Ovary (tissue), 9 donors: ENCODE data around the gene YLPM1. TPM values are rescaled to one million over a fixed set of nuclear protein-coding genes. Genes with fewer than 3 reads are reported as not detected.
A peak's percentile ranks its signal among the peaks of the same experiment; 100 is the strongest.

Source experiments
- DNase-seq, 5 donors: peaks; one replicate each; pipeline ENCODE4 v3.0.0-alpha.2; 2019 to 2020
- H3K27ac ChIP-seq, 2 donors: fragments of 200-600 bp; one replicate each; pipeline versions ENCODE4 v1.5.1 to v1.8.0; 2019 to 2022
- H3K27me3 ChIP-seq: fragments of 200-600 bp; one replicate; pipeline ENCODE4 v1.8.0; 2022
- H3K36me3 ChIP-seq: fragments of 200-600 bp; sonication (generic); one replicate; pipeline ENCODE4 v1.5.1; 2019
- H3K4me1 ChIP-seq: one replicate; pipeline ENCODE4 v1.8.1; 2013; ENCODE audit warnings: mild to moderate bottlenecking, moderate library complexity; ENCODE audit not compliant: insufficient read depth
- H3K4me3 ChIP-seq: fragments of 200-600 bp; sonication (generic); one replicate; pipeline ENCODE4 v1.5.1; 2017
- H3K9me3 ChIP-seq, 2 donors: fragments of 200-600 bp in 1 of 2; sonication (generic) in 1 of 2; one replicate each; pipeline versions ENCODE4 v1.5.1 to v1.8.1; 2013 to 2019; ENCODE audit warnings: mild to moderate bottlenecking in 1 of 2, moderate library complexity in 1 of 2
- CTCF ChIP-seq, 3 donors: fragments of 450-650 bp in 2 of 3; fragments of 200-600 bp in 1 of 3; IDR thresholded peaks; one replicate each; pipeline versions ENCODE4 v1.5.1 to v1.8.0; 2016 to 2022; ENCODE audit warnings: antibody characterized with exemption in 3 of 3, mild to moderate bottlenecking in 1 of 3
- EP300 ChIP-seq: sonication (generic); formaldehyde crosslinking; IDR thresholded peaks from one replicate; pipeline ENCODE4 v1.6.1; 2017; ENCODE audit warnings: antibody characterized with exemption
- POLR2A ChIP-seq: fragments of 450-650 bp; IDR thresholded peaks from one replicate; pipeline ENCODE4 v1.6.1; 2017; ENCODE audit warnings: antibody characterized with exemption, mild to moderate bottlenecking, moderate library complexity
- WGBS, 3 donors: extraction: QIAGEN DNeasy Blood & Tissue Kit in 1 of 3; methylation state at CpG; one replicate each; pipeline versions ENCODE4 v1.1.5 to v1.1.7; 2013 to 2017; 5-methylcytosine and 5-hydroxymethylcytosine counted together
- intact Hi-C, 4 donors: fragments of 100-400 bp; cut with DNase I; formaldehyde crosslinking; loops; one replicate each; pipeline versions ENCODE4 v1.11.0 to v1.15.1; 2022 to 2023
- polyA plus RNA-seq, 2 donors: library from polyadenylated mRNA; stranded (reverse); fragments of 200-250 nt in 1 of 2; fragments of 350-450 nt in 1 of 2; fragmentation: Illumina TruSeq in 1 of 2; extraction: RNeasy Lipid Tissue Mini Kit (QIAGEN cat#74804) in 1 of 2; gene quantifications; one replicate each; pipeline ENCODE4 v1.2.3, GENCODE V29; 2013 to 2014
- total RNA-seq, 7 donors: library from RNA; depleted of rRNA in 2 of 7; stranded (reverse); fragments of >200 nt in 2 of 7; fragmentation: NEBNext Ultra II Directional in 3 of 7; extraction: Animal tissue kit (Norgen Biotek cat#: 25700) in 3 of 7; gene quantifications; one replicate each; pipeline versions ENCODE4 v1.1.0 to v1.2.4, GENCODE V29; 2016 to 2023
- donor health status: DM: no; HTN: no; CAD: no; lungs with moderate emphysema.
- donor health status: DM: no; HTN: no; CAD: no.
- donor health status: Bipolar disorder and iron deficiency.
- donor health status: DM: yes; HTN: yes; CAD: no.
- donor health status: DM: no; HTN: no; CAD: no.
- donor health status: DM: yes; HTN: yes; CAD: no.

Gene YLPM1
- total and polyA plus RNA-seq, 9 donors, result 30.1 to 92.4 (median 68.4) TPM

- whole genome bisulfite sequencing, 3 donors, result 63 to 74% (median 68%) methylated on average over 4 to 5 of the region's 5 CpGs
- no peaks in the 10 kb centered on the region for H3K4me1 ChIP-seq
- no peak for DNase-seq
- intact Hi-C loops, result no loop called here
- H3K27ac ChIP-seq, result no peak overlapping the region
- TF ChIP-seq POLR2A (no peak), EP300 (no peak), CTCF (IDR thresholded peaks at IDR 0.05) (no peak)
- no peaks in the 10 kb centered on the region for H3K9me3 ChIP-seq
- H3K36me3 ChIP-seq, result no peaks in the 10 kb centered on the region
- no peak overlapping the region for H3K4me3 ChIP-seq
- no peaks in the 10 kb centered on the region for H3K27me3 ChIP-seq
These were observed 71.7 kb downstream of the YLPM1 start for GRCh38 chr14:74834692-74835392.

DNA sequence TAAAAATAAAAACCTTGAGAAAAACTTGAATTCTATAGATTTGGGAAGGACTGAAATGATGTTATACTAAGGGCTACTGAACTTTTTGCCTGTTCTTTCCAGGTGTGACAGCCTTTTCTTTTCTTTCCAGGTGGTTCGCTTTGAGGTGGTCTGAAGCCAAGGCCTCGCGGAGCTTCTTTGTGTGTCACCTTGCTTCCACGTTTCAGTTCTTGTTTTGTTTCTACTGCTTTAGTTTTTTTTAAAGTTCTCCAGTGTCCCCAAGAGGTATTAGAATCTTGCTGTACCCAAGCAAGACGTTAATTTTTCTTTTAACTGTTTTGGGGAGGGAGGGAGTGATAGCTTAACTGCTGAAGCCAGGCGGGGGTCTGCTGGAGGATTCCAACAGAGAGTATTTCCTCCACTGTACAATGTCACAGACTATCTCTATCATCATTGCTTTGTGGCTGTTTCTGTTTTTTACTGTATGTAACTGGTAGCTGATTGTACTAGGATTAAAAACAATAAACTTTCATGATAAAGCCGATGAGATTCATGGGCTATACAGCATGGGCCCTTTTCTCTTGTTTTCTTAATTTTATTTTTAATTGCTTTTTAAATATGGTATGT, 72.6 kb downstream of the YLPM1 start:
- Histone ChIP-seq H3K9me3 (no peaks in the 10 kb centered on the region), H3K27ac (no peak overlapping the region), H3K4me1 (no peaks in the 10 kb centered on the region), H3K4me3 (no peak overlapping the region), H3K27me3 (no peaks in the 10 kb centered on the region), H3K36me3 (no peaks in the 10 kb centered on the region)
- no peak for DNase-seq
- TF ChIP-seq CTCF (IDR thresholded peaks at IDR 0.05) (no peak), EP300 (no peak), POLR2A (no peak)
- 60 to 66% (median 62%) methylated on average over 7 of the region's 7 CpGs for WGBS, 3 donors
- intact Hi-C loops, result no loop called here

DNA sequence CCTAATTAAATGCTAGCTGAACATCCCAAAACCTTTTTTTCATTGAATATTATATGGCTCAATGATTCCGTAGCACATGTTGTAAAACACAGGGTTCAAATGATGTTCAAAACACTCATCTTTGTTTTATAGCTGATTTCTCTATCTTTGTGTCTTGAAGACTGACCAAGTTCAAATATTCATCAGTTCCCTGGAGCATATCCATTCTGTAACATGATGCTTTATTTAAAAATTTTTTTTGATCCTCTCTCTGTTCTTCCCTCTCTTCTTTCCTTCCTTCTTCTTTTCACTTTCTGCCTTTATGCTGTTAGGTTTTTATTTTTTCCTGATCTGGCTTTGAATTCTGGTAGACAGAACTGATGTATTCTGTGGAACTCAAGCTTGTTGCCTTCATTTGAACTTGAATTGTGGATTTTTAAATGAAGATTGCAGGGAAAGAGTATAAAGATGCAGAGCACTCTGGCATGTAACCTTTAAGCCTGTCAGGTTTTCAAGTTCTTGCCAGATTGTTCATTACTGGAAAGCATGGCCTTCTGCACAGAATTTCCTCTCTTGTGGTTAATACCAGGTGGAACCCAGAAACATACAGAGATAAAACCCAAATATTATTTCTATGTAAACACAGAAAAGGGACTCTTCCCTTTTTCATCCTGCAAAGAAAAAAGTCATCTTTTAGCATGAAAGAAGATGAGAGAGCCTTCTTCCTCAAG, 73.3 kb downstream of the YLPM1 start:
- DNase-seq, result no peak
- Histone ChIP-seq H3K9me3 (no peaks in the 10 kb centered on the region), H3K27ac (no peak overlapping the region), H3K27me3 (no peaks in the 10 kb centered on the region), H3K4me1 (no peaks in the 10 kb centered on the region), H3K4me3 (no peak overlapping the region), H3K36me3 (no peaks in the 10 kb centered on the region)
- TF ChIP-seq CTCF (IDR thresholded peaks at IDR 0.05) (no peak), EP300 (no peak), POLR2A (no peak)
- intact Hi-C loops, result no loop called here
- 13 to 28% (median 24%) methylated on average over 1 of the region's 1 CpG for WGBS, 3 donors

DNA sequence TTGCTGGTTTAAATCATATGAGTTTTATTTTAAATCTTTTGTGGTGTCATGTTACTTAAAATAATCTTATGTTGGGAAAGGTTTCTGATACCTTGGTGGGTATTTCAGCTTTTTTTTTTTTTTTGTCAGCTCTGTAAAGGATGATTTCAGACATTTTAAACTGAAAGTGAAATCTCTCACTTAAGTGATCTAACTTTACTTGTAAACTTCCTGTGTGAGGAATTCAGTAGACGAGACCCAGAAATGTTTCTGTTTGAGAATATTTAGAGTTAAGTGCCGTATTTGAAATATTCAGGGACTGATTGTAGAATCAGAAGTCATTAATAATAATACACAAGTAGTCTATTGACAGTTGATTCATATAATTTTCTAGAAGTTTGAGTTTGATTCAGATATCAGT, 75.0 kb downstream of the YLPM1 start:
- intact Hi-C loops, result no loop called here
- Histone ChIP-seq H3K9me3 (no peaks in the 10 kb centered on the region), H3K4me1 (no peaks in the 10 kb centered on the region), H3K4me3 (no peak overlapping the region), H3K27ac (peak overlapping the region in 1 of 2 donors; percentile 69), H3K36me3 (no peaks in the 10 kb centered on the region), H3K27me3 (no peaks in the 10 kb centered on the region)
- DNase-seq, result no peak
- WGBS, 3 donors, result 4 to 22% (median 20%) methylated on average over 2 of the region's 2 CpGs
- no peak for TF ChIP-seq CTCF (IDR thresholded peaks at IDR 0.05)
- TF ChIP-seq POLR2A, result no peak
- no peak for TF ChIP-seq EP300
